Right ventricle myocardium superior (tissue), 1 donor: Measurements from ENCODE around the gene NT5C1B. TPM values are rescaled to one million over a fixed set of nuclear protein-coding genes. Genes with fewer than 3 reads are reported as not detected.
"Not testable (repeated sequence)": the region's sequence is repeated elsewhere in the genome, so short reads cannot be mapped to it uniquely, and the experiment has no call there.

ENCODE experiments used
- ATAC-seq: fragments of 200-7000 bp; cut with Tn5 transposase; one replicate; pipeline ENCODE4 v1.9.1; 2020; ENCODE audit warnings: mild to moderate bottlenecking; ENCODE audit not compliant: poor library complexity
- DNase-seq: peaks from one replicate; pipeline ENCODE4 v3.0.0-alpha.2; 2020
- intact Hi-C: fragments of 100-400 bp; cut with DNase I; formaldehyde crosslinking; loops from one replicate; pipeline ENCODE4 v1.11.2; 2022
- long read RNA-seq: library from polyadenylated mRNA; unstranded; transcript quantifications from one replicate; pipeline ENCODE4 v2.0.0, GENCODE V29; 2021
- total RNA-seq: library from RNA; stranded (reverse); fragmentation: NEBNext Ultra II Directional; extraction: Animal tissue kit (Norgen Biotek cat#: 25700); gene quantifications from one replicate; pipeline ENCODE4 v1.2.1, GENCODE V29; 2021
- donor health status: DM: no; HTN: yes; CAD: no; lungs with severe emphysema.

NT5C1B gene
- not detected for total RNA-seq
- long read RNA-seq, result 0 reads

- ATAC-seq (no peak), DNase-seq (no peak)
- intact Hi-C loops, result no loop called here
These were observed at the start of gene NT5C1B for GRCh38 chr2:18589354-18589753. Gene NT5C1B (minus strand): TSS chr2:18589569. CDS start chr2:18589468, 101 bp downstream.

- ATAC-seq, result no peak
- DNase-seq, result no peak
- intact Hi-C loops, result no loop called here
These were observed 47.8 kb upstream of the NT5C1B start for GRCh38 chr2:18637196-18637595.

- ATAC-seq, intact Hi-C loops, DNase-seq: not testable (repeated sequence)
These were observed 43.3 kb upstream of the NT5C1B start for GRCh38 chr2:18632699-18633098.

- intact Hi-C loops, result no loop called here
- ATAC-seq (no peak), DNase-seq (no peak)
These were observed 41.6 kb upstream of the NT5C1B start for GRCh38 chr2:18630941-18631340.

- DNase-seq, result no peak
- no peak for ATAC-seq
- intact Hi-C loops, result no loop called here
These were observed 41.2 kb upstream of the NT5C1B start for GRCh38 chr2:18630541-18630940.

GRCh38 chr2:18630101-18630500 lies 40.7 kb upstream of the NT5C1B start:
- DNase-seq, result no peak
- intact Hi-C loops, result no loop called here
- ATAC-seq, result no peak

GRCh38 chr2:18626958-18627650 lies 37.7 kb upstream of the NT5C1B start:
- no peak for ATAC-seq
- intact Hi-C loops, result no loop called here

GRCh38 chr2:18626256-18626668 lies 36.9 kb upstream of the NT5C1B start:
- ATAC-seq (peak; percentile 72), DNase-seq (no peak)
- intact Hi-C loops, result no loop called here

More at GRCh38 chr2:18626958-18627650, 37.7 kb upstream of the NT5C1B start:
- no peak for DNase-seq

GRCh38 chr2:18625563-18625962 lies 36.2 kb upstream of the NT5C1B start:
- intact Hi-C loops, result no loop called here
- ATAC-seq, result no peak
- DNase-seq, result no peak

GRCh38 chr2:18623782-18624181 lies 34.4 kb upstream of the NT5C1B start:
- no peak for ATAC-seq
- intact Hi-C loops, result no loop called here
- no peak for DNase-seq

GRCh38 chr2:18620867-18621632 lies 31.7 kb upstream of the NT5C1B start:
- intact Hi-C loops, result no loop called here

GRCh38 chr2:18619091-18619490 lies 29.7 kb upstream of the NT5C1B start:
- ATAC-seq (no peak), DNase-seq (no peak)
- intact Hi-C loops, result no loop called here

More at GRCh38 chr2:18620867-18621632, 31.7 kb upstream of the NT5C1B start:
- DNase-seq, result no peak
- peak; percentile 49 for ATAC-seq

- ATAC-seq (no peak), DNase-seq (no peak)
- intact Hi-C loops, result no loop called here
These were observed 24.7 kb upstream of the NT5C1B start for GRCh38 chr2:18614041-18614440.

- ATAC-seq (peak; percentile 25), DNase-seq (no peak)
- intact Hi-C loops, result no loop called here
These were observed 22.8 kb upstream of the NT5C1B start for GRCh38 chr2:18612133-18612532.

GRCh38 chr2:18611604-18612003 lies 22.2 kb upstream of the NT5C1B start:
- intact Hi-C loops, result no loop called here
- ATAC-seq (no peak), DNase-seq (no peak)

GRCh38 chr2:18611184-18611583 lies 21.8 kb upstream of the NT5C1B start:
- intact Hi-C loops, result no loop called here
- DNase-seq (no peak), ATAC-seq (no peak)

GRCh38 chr2:18610651-18611050 lies 21.3 kb upstream of the NT5C1B start:
- no peak for ATAC-seq
- intact Hi-C loops, result no loop called here
- no peak for DNase-seq

GRCh38 chr2:18610090-18610489 lies 20.7 kb upstream of the NT5C1B start:
- intact Hi-C loops, result no loop called here
- ATAC-seq (no peak), DNase-seq (no peak)

GRCh38 chr2:18605115-18605514 lies 15.7 kb upstream of the NT5C1B start:
- ATAC-seq, result no peak
- intact Hi-C loops, result no loop called here
- no peak for DNase-seq

- DNase-seq (no peak), ATAC-seq (no peak)
These were observed 15.1 kb upstream of the NT5C1B start for GRCh38 chr2:18604531-18604885.

More at GRCh38 chr2:18604531-18604885, 15.1 kb upstream of the NT5C1B start:
- intact Hi-C loops, result no loop called here
